ENCODE measurements around the gene CHRM2.
"Not testable (repeated sequence)": the region's sequence is repeated elsewhere in the genome, so short reads cannot be mapped to it uniquely, and the experiment has no call there.

CHRM2 gene
- total RNA-seq = 0 to 3.3 (median 0) reads per million in 17 experiments

DNA sequence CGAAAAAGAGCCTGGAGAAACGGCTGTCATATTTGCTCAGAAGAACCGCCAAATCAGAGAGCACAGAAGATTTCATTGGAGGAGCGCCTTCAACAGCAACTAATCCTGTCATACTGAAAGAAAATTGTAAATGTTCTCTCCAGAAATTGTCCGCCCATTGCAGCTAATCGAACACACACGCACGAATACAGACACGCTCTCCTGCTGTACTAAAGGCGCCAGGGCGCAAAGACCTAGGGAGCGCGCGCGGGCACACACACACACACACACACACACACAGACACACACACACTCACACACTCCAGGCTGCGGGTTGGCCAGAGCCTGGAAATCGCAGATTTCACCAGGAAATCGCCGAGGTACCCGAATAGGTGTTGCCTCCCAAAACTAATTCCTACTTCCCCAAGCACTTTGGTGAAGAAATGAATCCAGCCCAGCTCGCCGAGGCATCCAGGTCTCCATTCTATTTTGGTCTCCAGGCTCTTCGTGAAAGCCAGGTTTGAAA, at the start of gene CHRM2:
CHRM2 (plus strand) TSS at position 157 of the 505 bp plus-strand sequence. CDS start 146,214 bp downstream, outside the sequence.
- no peak for DNase-seq

DNA sequence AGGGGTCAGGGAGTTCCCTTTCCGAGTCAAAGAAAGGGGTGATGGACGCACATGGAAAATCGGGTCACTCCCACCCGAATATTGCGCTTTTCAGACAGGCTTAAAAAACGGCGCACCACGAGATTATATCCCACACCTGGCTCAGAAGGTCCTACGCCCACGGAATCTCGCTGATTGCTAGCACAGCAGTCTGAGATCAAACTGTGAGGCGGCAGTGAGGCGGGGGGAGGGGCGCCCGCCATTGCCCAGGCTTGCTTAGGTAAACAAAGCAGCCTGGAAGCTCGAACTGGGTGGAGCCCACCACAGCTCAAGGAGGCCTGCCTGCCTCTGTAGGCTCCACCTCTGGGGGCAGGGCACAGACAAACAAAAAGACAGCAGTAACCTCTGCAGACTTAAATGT, 37.1 kb upstream of the CHRM2 start:
- DNase-seq = not testable (repeated sequence)

DNA sequence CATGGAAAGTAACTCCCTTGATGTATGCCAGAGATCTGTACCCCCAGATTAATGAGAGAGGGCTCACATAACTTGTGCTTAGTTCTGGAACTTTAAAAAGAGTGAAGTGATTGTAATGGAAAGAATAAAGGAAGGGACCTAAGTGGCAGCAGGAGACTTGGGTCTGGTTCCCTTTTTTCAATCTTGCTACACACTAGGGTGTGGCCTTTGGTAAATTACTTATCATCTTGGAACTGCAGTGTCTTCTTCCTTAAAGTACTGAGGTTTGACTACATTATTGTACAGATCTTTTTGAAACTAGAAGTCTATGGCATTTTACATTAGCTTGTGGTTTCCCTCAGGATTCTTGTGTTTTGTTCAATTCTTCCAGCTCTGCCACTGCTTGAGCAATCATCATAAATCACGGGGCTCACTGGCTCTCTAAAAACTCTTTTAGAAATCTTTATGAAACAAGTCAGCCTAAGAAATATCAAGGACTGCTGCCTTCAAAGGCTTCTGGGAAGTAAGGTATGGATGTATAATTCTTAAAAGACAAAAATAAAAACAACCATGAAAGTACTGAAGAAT, 22.5 kb upstream of the CHRM2 start:
- peak in 3 of 4 experiments; percentile 4 to 34 (median 19) for DNase-seq

DNA sequence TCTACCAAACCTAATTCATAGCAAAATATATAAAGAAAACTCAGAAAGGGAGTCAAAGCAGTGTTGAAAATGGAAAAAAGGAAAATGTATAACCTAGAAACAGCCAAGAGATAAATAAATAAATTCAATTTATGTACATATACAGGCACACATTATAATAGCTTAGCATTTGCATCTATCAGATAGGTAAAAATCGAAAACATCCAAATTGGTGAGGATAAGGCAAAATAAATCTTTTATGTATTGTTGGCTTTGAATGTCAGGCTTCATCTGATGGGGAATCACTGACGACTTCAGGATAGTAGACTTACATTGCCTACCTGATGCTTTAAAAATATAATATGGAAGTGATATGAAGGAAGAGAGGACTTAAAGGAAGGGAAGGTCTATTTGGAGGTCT, 20.6 kb upstream of the CHRM2 start:
- no peak for DNase-seq

DNA sequence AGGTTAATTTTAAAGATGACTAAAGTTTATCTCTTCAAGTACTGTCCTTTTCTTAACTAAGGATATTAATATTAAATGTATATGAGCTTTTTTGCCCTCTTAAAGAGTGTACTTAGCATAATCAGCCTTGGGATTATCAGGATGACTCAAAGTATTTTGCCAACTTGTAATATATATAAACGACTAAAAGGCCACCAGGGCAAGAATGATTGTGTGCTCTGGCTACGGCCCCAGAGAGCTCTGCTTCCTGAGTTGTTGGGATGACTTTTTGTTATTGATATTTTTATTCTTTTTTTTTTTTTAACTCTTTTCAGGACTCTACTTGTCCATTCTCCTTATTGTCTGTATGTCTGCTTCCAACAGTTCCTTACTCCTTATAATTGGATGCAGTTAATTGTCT, 14.8 kb upstream of the CHRM2 start:
- DNase-seq = no peak

DNA sequence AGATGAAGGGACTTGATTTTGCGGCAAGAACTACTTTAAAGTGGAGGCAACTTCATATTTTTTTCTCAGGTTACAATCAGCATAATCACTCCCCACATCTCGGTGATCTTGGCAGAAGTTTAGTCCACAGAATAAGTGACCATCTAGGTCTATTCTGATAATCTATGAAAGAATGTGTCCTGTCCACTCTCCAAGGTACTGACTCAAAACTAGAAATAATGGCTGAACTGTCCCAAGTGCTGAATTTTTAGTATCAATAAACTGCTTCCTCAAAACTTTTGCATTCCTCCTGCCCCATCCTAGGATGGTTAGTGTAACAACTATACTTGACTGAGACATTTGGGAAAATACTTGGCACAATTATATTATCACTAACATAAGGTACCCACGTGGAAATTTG, 10.9 kb upstream of the CHRM2 start:
- DNase-seq = peak in 3 of 4 experiments; percentile 2 to 19 (median 9)

DNA sequence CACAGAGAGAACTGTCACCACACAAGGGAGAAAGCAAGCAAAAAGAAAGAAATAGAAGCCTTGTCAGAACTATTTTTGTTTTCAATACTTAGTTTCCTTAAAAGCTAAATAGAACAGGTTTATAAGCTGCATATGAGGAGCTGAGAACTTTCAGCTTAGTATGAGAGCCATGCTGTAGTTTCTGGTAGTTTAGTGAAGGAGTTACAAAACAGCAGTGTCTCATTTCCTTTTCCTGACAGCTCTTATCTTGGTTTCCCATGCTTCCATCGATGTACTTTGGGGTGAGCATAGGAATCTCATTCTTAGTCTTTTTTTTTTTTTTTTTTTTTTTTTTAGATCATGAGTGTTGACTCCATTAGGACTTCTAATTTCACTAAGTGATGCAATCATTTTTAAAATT, 8.6 kb upstream of the CHRM2 start:
- no peak for DNase-seq

DNA sequence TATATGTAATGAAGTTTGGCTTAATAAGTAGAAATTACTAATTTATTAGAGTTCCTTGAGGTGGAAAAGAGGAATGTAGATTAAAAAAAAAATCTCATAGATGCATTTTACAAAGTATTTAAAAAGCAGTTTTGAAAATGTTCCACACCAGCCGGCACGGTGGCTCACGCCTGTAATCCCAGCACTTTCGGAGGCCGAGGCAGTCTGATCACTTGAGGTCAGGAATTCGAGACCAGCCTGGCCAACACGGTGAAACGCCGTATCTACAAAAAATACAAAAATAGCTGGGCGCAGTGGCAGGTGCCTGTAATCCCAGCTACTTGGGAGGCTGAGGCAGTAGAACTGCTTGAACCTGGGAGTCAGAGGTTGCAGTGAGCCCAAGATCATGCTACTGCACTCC, 3.2 kb upstream of the CHRM2 start:
- no peak for DNase-seq

DNA sequence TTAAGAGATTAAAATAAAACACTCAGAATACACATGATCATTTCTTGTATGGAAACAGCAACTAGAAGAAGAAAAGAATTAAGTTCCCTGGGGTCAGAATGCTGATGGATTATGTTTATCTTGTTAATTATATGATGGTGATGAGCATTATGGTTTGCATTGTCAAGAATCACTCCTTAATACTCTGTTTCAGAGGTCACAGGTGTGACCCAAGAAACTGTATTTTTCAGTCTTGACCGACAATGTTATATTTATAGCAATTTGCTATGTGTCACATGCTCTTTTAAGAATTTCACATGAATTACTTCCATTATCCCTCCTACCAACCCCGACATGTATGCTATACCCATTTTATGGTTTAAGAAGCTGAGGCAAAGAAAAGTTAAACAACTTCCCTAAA, 2.7 kb upstream of the CHRM2 start:
- DNase-seq = no peak

DNA sequence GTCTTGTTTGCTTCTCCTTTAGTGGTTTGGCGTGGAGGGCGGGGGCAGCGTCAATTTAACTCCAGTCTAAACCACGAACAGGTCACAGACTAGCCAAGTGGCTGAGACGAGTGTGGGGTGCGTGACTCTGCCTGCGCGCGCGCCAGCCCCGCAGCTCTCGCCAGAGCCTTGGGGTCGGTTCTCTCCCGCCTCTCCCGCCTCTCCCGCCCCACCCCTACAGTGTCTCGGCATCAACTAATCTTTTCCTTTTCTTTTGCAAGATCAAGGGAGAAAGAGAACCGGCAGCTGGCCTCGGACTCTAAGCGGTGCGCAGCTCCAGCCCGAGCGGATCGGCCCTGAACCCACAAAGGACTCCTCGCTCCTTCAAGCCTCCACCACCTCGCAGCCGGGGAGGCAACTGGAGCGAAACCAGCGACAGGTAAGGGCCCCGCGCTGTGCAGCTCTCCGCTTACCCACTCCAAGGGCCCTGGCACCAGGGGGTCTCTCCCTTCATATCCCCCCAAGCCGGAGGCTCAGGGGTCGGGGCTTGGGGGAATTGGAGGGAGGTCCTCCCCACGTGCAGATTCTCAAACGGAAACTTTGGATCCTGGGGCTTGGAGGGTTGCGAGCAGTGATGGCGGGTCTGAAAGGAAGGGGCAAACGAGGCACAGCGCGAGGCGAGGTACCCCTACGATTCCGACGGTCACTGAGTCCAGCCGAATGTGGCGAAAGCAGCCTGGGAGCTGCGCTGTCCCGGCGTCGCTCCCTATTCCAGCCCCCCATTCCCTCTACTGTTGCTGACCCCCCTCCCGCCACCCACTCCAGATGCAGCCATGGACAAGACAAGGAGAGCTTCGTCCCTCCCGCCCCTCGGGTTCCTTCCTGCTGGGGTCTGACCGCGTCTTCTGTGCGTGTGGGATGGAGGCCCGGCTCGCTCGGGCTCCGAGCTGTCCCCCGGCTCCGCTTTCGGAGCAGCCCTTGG, 829 bp downstream of the CHRM2 start:
- DNase-seq = no peak

DNA sequence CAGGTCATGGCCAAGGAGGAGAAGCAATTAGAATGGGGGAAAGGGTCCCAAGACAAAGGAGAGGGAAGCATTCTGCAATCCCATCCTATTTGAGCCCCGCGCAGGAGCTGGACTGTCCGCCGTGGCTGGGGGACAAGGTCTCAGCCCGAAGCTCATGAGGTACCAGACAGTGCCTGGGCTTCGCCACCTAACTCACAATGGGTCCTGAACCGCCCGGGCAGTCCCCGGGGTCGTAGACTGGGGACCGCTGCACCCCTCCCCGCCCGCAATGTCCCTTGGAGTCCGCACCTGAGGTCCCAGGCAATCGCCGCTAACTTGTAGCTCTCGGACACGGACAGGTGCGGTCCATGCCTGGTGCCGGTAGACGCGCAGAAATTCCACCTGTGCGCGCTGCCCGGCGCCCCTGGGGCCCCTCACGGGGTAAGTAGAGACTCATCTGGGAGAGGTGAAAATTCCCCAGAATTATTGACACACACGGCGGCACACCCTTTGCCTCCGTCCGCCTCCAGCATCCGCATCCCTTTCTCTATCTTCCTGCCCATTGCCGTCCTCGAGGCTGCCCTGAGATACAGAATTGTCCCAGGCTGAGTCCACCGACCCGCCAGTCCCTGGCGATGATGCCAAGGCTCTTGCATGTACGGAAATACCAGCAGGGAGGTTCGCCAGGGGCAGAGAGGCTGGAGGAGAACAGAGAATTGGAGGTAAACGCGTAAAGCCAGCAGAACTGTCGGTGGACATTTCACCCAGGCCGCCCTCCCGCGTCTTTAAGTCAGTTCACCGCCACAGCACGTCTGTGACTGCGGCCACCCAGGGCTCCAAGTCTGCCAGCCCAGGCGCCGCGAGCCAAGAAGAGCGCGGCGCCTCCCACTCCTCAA, 1.8 kb downstream of the CHRM2 start:
- DNase-seq = no peak

DNA sequence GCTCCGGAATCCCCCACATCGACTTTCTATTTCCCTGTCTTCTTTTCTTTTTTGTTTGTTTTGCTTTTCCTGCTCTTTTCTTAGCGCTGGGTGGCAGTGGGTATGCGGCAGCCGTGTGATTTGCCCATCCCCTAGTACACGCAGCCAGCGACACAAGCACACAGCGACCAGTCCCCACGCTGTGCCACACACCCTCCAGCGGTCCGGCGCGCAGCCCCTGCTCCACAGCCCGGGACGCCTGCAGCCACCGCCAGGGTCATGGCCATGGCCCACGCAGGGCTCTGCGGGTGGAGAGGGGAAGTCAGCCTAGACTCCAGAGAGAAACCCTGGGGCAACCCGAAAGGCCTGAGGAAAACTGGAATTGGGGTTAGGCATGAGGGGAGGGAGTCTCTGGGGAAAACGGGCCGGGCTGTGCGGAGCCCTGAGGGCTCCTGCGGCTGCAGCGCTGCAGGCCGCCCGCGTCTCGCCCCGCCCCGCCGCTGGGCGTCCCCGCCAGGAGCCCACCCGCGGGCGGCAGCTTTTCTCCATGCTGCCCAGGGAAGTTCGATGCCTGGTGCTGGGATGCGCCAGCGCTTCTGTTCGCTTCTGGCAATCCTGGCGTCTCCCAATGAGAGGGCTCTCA, 2.5 kb downstream of the CHRM2 start:
- DNase-seq = no peak

DNA sequence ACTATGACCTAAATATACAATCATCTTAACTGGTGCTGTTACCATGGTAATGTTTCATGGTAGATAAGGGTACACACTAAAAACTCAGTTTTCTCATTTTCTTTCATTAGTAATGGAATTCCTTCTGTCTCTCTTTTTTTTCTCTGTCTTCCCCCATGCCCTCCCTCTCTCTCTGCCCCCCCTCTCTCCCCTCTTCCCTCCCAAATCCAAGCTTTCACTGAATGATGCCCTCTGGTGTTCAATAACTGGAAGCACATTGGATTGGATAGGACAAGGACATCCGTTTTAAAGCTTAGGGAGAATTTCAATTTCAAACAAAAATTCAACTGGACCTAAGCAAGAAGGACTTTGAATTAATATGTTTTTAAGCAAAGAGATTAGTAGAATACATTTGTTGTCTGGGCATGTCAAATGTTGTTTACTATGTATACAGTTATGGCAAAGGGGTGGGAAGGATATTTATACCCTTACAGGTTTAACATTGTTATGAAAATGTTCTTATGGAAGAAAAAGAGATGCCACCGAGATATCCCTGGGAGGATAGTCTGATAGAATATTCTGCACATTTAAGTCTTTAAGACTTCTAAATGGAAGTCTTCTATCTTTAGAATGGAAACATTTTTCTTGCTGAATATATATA, 6.1 kb downstream of the CHRM2 start:
- DNase-seq = peak in 1 of 4 experiments; percentile 8

DNA sequence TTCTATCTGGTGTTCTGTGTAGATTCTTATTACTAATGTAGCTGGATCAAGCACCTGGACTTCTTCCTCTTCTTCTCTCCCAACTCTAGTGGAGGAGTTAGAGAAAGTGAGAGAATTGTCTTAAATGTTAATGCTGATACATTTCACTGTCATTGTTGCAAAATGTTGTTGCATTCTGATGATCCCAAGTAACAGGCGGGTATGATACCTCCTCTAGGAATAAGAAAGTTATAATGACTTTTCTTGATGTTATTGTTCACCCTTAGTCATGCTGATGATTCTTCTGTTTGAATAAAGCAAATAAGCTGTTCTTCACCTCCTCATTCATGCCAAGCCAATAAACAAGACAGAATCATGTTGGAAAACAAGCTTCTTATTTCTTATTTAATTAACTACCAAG, 9.1 kb downstream of the CHRM2 start:
- DNase-seq = no peak

DNA sequence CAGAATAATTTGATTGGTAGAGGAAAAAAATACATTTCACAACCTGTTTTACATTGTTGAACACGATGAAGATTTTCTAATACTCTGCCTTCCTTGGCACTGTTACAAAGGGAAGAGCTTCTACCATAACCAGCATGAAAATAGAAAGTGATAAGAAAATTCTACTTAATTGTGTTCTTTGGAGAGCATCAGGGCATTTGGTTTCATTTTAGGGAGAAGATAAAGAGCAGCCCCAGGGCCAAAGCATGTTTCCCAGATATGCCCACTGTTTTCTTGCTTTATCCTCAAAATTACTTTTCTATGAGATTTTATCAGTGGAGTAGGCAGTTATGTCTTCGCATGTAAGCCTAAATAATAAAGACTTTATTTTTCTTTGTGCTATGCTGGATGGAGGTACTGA, 9.5 kb downstream of the CHRM2 start:
- no peak for DNase-seq

DNA sequence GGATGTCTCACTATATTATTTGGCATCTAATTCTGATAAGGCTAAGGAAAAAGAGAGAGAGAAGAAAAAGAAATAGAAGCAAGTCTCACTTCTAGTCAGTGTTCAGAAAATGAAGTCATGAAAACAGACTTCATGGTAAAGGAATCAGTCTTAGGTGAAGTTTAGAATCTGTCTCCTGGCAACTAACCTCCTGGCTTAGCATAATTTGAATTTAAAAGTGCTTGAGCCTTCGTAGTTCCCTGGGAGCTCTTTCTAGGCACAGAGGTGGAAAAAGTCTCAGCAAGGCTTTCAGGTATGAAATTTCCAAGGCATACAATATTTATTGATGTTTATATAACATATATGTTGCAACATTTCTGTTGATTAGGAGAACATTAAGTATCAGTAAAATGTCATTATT, 10.4 kb downstream of the CHRM2 start:
- no peak for DNase-seq

DNA sequence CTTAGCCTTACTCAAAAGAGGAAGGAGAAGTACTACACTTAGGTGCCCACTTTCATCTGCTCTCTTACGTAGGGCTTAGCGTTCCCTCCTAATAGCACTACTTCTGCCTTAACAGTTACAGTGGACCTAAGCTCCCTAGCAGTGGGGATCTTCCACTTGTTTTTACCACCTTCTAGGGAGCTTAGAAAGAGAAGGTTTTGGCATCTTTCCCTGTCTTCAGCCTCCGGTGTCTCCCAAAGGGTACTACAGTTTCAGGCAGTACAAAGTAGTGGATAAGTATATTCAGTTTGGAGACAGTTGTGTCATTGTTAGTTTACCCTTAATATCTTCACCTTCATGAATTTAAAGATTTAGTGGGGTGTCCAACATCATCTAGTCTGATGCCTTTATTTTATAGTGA, 14.6 kb downstream of the CHRM2 start:
- no peak for DNase-seq

DNA sequence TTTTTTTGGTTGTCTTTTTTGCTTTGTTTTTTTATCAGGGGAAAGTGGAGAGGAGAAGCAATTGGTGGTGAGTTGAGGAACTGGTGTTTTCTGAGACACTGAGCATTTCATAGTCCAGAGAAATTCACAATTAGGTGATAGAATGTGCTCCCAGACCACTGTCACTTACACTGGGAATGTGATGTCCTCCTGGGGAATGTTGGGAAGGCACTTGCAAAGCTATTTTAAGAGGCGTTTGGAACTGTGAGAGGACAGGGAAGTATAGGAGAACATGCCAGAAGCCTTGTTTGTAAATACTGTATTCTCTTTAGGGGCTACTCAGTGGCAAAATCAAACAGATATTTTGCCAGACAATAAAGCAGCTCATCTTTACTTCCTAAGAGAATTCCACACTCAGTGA, 16.0 kb downstream of the CHRM2 start:
- no peak for DNase-seq

DNA sequence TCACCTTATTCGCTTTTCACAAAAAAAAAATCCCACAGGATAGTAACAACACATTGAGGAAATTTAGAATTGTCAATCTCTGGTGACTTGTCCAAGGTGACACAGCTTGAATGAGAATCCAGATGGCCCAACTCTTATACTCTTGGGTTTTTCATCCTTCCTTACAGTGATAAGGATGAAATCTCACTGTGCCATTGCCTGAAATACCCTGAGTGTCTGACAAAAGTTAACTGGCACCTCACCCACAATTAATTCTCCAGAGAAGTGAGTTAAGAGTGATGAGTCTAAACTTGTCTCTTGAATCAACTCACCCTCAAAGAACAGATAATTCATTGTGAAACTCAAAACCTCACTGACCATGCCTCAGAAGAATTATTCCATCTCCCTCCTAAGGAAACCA, 18.9 kb downstream of the CHRM2 start:
- DNase-seq = no peak

DNA sequence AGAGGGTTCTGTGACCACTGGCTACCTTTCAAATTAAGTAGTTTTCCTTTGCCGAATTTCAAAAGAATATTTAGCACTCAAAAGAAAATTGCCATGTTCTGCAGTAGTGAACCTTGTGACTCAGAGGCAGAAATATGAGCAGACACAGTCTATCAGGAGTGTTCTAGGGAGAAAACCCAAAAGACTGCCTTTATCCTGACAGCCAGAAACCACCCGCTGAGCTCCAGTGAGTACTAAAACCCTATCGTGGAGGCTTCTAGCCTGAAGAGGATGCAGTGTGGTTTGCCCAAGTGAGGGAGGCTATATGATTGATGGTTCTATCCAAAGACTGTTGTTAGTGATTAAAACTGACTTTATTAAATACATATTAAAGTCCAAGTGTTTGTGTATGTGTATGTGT, 21.9 kb downstream of the CHRM2 start:
- DNase-seq = no peak

DNA sequence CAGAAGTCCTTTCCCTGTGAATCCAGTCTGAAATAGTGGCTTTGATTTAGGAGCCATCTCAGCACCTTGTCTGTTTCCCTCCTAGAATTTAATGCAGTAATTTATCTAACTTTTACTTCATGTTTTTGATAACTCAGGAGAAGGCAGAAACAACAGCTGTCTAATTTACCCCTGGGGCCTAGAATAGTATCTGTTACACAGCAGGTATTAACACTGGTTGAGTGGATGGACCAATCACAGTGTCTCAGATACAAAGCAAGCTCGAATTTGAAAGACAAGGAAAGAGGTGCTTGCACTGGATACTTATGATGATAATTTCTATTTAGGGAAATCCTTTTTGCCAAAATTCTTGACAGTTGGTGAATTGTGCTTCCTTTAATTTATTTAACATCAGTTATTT, 23.4 kb downstream of the CHRM2 start:
- DNase-seq = no peak

DNA sequence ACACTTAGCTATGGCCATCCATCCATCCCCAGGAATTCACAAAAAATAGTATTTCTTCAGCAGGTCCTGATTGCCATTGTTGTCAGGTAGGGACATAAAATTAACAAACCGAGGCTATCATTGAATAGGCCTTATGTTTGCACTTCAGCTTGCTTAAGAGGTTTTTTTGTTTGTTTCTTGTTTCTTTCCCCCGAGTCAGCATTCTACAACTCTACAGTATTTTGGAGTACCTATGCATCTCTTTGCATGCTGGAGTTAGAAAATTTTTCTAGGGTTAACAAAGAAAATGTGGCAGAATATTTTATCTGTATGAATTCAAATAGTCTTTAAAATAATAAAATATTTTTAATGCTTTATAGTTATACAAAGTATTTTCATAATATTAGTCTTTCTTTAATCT, 26.3 kb downstream of the CHRM2 start:
- DNase-seq = no peak
